GM23338 (cell line): Measurements from ENCODE around the gene MEAK7. TPM values are rescaled to one million over a fixed set of nuclear protein-coding genes. Genes with fewer than 3 reads are reported as not detected.

Source experiments
- ATAC-seq: fragments of 200-7000 bp; cut with Tn5 transposase; 3 replicates; pipeline ENCODE4 v1.9.1; 2020
- DNase-seq: peaks from one replicate; pipeline ENCODE4 v3.0.0-alpha.2; 2015; ENCODE audit warnings: low spot score
- H2AFZ ChIP-seq: fragments of 200-600 bp; sonication (generic); 2 replicates; pipeline ENCODE4 v1.8.0; 2016; ENCODE audit warnings: antibody characterized with exemption, mild to moderate bottlenecking, moderate library complexity
- H3F3A ChIP-seq: fragments of 200-600 bp; sonication (generic); replicated peaks from 2 replicates; pipeline ENCODE4 v1.8.0; 2017; ENCODE audit warnings: antibody characterized with exemption, mixed run types, low read depth
- H3K27ac ChIP-seq: fragments of 200-600 bp; sonication (generic); 2 replicates; pipeline ENCODE4 v1.6.1; 2016; ENCODE audit warnings: low read depth
- H3K27me3 ChIP-seq: fragments of 200-600 bp; sonication (generic); 2 replicates; pipeline ENCODE4 v1.8.0; 2016; ENCODE audit warnings: mild to moderate bottlenecking, mixed run types, moderate library complexity; ENCODE audit not compliant: insufficient read depth
- H3K36me3 ChIP-seq: fragments of 200-600 bp; sonication (generic); 2 replicates; pipeline ENCODE4 v1.8.0; 2016; ENCODE audit warnings: mild to moderate bottlenecking; ENCODE audit not compliant: insufficient read depth
- H3K4me1 ChIP-seq: fragments of 200-600 bp; sonication (generic); 2 replicates; pipeline ENCODE4 v1.8.0; 2016; ENCODE audit warnings: mild to moderate bottlenecking, moderate library complexity; ENCODE audit not compliant: insufficient read depth
- H3K4me2 ChIP-seq: fragments of 200-600 bp; sonication (generic); 2 replicates; pipeline ENCODE4 v1.7.1; 2017; ENCODE audit warnings: mixed run types
- H3K4me3 ChIP-seq: fragments of 200-600 bp; sonication (generic); 2 replicates; pipeline ENCODE4 v1.6.1; 2016; ENCODE audit warnings: mixed run types
- H3K79me2 ChIP-seq: fragments of 200-600 bp; sonication (generic); replicated peaks from 2 replicates; pipeline ENCODE4 v1.8.0; 2017; ENCODE audit warnings: mild to moderate bottlenecking; ENCODE audit not compliant: insufficient read depth
- H3K9me2 ChIP-seq: fragments of 200-600 bp; sonication (generic); 2 replicates; pipeline ENCODE4 v1.8.0; 2017; ENCODE audit not compliant: insufficient read depth
- H4K20me1 ChIP-seq: fragments of 200-600 bp; sonication (generic); replicated peaks from 2 replicates; pipeline ENCODE4 v1.8.0; 2017; ENCODE audit warnings: mild to moderate bottlenecking; ENCODE audit not compliant: insufficient read depth
- H3K27ac Mint-ChIP-seq: 2 replicates; pipeline ENCODE4 v1.8.0; 2020; ENCODE audit warnings: inconsistent platforms, mild to moderate bottlenecking, moderate library complexity, mixed read lengths
- H3K27me3 Mint-ChIP-seq: 3 replicates; pipeline ENCODE4 v1.8.0; 2022; ENCODE audit warnings: low read depth, mild to moderate bottlenecking, moderate library complexity, mixed read lengths, inconsistent platforms; ENCODE audit not compliant: insufficient read depth, poor library complexity
- H3K36me3 Mint-ChIP-seq: 3 replicates; pipeline ENCODE4 v1.8.0; 2021; ENCODE audit warnings: low read depth, mild to moderate bottlenecking, inconsistent platforms, moderate library complexity, mixed read lengths
- H3K4me1 Mint-ChIP-seq: 3 replicates; pipeline ENCODE4 v1.8.0; 2020; ENCODE audit warnings: mild to moderate bottlenecking, inconsistent platforms, mixed read lengths
- H3K4me3 Mint-ChIP-seq: 3 replicates; pipeline ENCODE4 v1.8.0; 2021; ENCODE audit warnings: moderate library complexity, mild to moderate bottlenecking, inconsistent platforms, mixed read lengths
- H3K9me3 Mint-ChIP-seq: 3 replicates; pipeline ENCODE4 v1.8.0; 2020; ENCODE audit warnings: moderate library complexity, mild to moderate bottlenecking, inconsistent platforms, mixed read lengths
- CREB1 ChIP-seq: fragments of 250-450 bp; sonication (Bioruptor Pico); IDR thresholded peaks from 2 replicates; pipeline ENCODE4 v1.5.0; 2020; ENCODE audit warnings: low read depth, mild to moderate bottlenecking, moderate library complexity
- EZH2 ChIP-seq: fragments of 200-600 bp; sonication (generic); IDR thresholded peaks from one replicate; pipeline ENCODE4 v1.8.0; 2017; ENCODE audit warnings: antibody characterized with exemption, mild to moderate bottlenecking, low read depth; ENCODE audit not compliant: unreplicated experiment
- EZH2phosphoT487 ChIP-seq: fragments of 200-600 bp; sonication (generic); IDR thresholded peaks from one replicate; pipeline ENCODE4 v1.8.1; 2018; ENCODE audit warnings: antibody characterized with exemption; ENCODE audit not compliant: unreplicated experiment
- JUNB ChIP-seq: IDR thresholded peaks from one replicate; pipeline ENCODE4 v1.6.1; 2016; ENCODE audit warnings: antibody characterized with exemption; ENCODE audit not compliant: unreplicated experiment
- NANOG ChIP-seq: IDR thresholded peaks from 2 replicates; pipeline ENCODE4 v1.6.1; 2016; ENCODE audit warnings: antibody characterized with exemption, borderline replicate concordance
- POLR2AphosphoS5 ChIP-seq: IDR thresholded peaks from 2 replicates; pipeline ENCODE4 v1.6.1; 2016; ENCODE audit warnings: antibody characterized with exemption, low read depth
- STAT1 ChIP-seq: IDR thresholded peaks from one replicate; pipeline ENCODE4 v1.6.1; 2016; ENCODE audit warnings: antibody characterized with exemption; ENCODE audit not compliant: unreplicated experiment
- ZNF114 ChIP-seq: fragments of 250-450 bp; sonication (Bioruptor Pico); IDR thresholded peaks from 2 replicates; pipeline ENCODE4 v1.5.0; 2020; ENCODE audit warnings: mild to moderate bottlenecking, moderate library complexity
- ZNF331 ChIP-seq: fragments of 250-450 bp; sonication (Bioruptor Pico); IDR thresholded peaks from 2 replicates; pipeline ENCODE4 v1.5.0; 2020; ENCODE audit warnings: low read depth, mild to moderate bottlenecking, moderate library complexity
- polyA plus RNA-seq: library from polyadenylated mRNA; unstranded; fragments of >200 nt; fragmentation: Nextera tagmentation; extraction: Ambion mirVana; gene quantifications from 2 replicates; pipeline ENCODE4 v1.2.1, GENCODE V29; 2016
- total RNA-seq: library from RNA; depleted of rRNA; stranded (reverse); fragments of >200 nt; shearing (Covaris generic); gene quantifications from 2 replicates; pipeline ENCODE4 v1.2.3, GENCODE V29; 2014
- TF ChIP-seq, protein P1 (sequence below): IDR thresholded peaks from 2 replicates; pipeline ENCODE4 v1.6.1; 2016; ENCODE audit warnings: antibody characterized with exemption
- TF ChIP-seq, protein P2 (sequence below), 2 experiments: fragments of 200-600 bp in 1 of 2; sonication (generic) in 1 of 2; conservative IDR thresholded peaks; 2 replicates each; pipeline versions ENCODE4 v1.5.1 to v1.6.1; 2016 to 2017; ENCODE audit warnings: antibody characterized with exemption in 2 of 2, low read depth in 2 of 2, mild to moderate bottlenecking in 2 of 2, moderate library complexity in 1 of 2
- TF ChIP-seq, protein P3 (sequence below): IDR thresholded peaks from one replicate; pipeline ENCODE4 v1.6.1; 2018; ENCODE audit warnings: antibody characterized with exemption; ENCODE audit not compliant: unreplicated experiment
- TF ChIP-seq, protein P4 (sequence below): fragments of 250-450 bp; sonication (Bioruptor Pico); IDR thresholded peaks from 2 replicates; pipeline ENCODE4 v1.5.0; 2020; ENCODE audit warnings: mild to moderate bottlenecking, moderate library complexity

The MEAK7 gene
- total and polyA plus RNA-seq, 2 experiments from 2014 or later, result 7.5 to 17.2 TPM

DNA sequence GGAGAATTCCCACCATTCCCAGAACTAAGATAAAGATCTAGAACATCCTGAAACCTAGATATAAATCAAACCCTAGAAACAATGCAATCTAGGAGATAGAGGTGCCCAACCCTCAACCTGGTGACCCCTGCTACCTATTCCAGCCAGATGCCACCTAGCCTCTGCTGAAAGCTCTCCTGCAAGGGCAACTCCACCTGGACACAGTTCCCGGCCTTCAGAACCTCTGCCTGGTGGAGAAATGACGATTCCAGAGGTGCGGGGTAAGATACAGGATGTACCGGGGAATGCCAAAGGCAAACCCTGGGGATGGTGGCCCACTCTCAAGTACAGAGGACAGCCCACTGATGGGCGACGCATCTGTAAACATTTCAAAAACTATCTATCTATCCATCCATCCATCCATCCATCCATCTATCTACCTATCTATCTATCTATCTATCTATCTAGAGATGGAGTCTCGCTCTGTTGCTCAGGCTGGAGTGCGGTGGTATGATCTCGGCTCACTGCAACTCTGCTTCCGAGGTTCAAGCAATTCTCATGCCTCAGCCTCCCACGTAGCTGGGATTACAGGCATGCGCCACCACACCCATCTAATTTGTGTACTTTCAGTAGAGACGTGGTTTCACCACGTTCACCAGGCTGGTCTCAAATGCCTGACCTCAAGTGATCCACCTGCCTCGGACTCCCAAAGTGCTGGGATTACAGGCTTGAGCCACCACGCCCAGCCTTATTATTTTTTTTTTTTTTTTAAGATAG is 19.0 kb downstream of the MEAK7 start:
- H3K27ac ChIP-seq, result no peak overlapping the region
- TF ChIP-seq ZNF331 (CRISPR knock-in tag) (no peak), NANOG (no peak), EZH2 (no peak), ZNF114 (no peak), POLR2AphosphoS5 (no peak), STAT1 (no peak), JUNB (no peak), EZH2phosphoT487 (no peak), CREB1 (CRISPR knock-in tag) (no peak)
- TF ChIP-seq, protein P1, sequence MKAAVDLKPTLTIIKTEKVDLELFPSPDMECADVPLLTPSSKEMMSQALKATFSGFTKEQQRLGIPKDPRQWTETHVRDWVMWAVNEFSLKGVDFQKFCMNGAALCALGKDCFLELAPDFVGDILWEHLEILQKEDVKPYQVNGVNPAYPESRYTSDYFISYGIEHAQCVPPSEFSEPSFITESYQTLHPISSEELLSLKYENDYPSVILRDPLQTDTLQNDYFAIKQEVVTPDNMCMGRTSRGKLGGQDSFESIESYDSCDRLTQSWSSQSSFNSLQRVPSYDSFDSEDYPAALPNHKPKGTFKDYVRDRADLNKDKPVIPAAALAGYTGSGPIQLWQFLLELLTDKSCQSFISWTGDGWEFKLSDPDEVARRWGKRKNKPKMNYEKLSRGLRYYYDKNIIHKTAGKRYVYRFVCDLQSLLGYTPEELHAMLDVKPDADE, result no peak
- TF ChIP-seq, protein P2, sequence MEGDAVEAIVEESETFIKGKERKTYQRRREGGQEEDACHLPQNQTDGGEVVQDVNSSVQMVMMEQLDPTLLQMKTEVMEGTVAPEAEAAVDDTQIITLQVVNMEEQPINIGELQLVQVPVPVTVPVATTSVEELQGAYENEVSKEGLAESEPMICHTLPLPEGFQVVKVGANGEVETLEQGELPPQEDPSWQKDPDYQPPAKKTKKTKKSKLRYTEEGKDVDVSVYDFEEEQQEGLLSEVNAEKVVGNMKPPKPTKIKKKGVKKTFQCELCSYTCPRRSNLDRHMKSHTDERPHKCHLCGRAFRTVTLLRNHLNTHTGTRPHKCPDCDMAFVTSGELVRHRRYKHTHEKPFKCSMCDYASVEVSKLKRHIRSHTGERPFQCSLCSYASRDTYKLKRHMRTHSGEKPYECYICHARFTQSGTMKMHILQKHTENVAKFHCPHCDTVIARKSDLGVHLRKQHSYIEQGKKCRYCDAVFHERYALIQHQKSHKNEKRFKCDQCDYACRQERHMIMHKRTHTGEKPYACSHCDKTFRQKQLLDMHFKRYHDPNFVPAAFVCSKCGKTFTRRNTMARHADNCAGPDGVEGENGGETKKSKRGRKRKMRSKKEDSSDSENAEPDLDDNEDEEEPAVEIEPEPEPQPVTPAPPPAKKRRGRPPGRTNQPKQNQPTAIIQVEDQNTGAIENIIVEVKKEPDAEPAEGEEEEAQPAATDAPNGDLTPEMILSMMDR (conservative IDR thresholded peaks at IDR 0.05; ENCODE audit: low read depth in 2 of 2), result no peak
- TF ChIP-seq, protein P3, sequence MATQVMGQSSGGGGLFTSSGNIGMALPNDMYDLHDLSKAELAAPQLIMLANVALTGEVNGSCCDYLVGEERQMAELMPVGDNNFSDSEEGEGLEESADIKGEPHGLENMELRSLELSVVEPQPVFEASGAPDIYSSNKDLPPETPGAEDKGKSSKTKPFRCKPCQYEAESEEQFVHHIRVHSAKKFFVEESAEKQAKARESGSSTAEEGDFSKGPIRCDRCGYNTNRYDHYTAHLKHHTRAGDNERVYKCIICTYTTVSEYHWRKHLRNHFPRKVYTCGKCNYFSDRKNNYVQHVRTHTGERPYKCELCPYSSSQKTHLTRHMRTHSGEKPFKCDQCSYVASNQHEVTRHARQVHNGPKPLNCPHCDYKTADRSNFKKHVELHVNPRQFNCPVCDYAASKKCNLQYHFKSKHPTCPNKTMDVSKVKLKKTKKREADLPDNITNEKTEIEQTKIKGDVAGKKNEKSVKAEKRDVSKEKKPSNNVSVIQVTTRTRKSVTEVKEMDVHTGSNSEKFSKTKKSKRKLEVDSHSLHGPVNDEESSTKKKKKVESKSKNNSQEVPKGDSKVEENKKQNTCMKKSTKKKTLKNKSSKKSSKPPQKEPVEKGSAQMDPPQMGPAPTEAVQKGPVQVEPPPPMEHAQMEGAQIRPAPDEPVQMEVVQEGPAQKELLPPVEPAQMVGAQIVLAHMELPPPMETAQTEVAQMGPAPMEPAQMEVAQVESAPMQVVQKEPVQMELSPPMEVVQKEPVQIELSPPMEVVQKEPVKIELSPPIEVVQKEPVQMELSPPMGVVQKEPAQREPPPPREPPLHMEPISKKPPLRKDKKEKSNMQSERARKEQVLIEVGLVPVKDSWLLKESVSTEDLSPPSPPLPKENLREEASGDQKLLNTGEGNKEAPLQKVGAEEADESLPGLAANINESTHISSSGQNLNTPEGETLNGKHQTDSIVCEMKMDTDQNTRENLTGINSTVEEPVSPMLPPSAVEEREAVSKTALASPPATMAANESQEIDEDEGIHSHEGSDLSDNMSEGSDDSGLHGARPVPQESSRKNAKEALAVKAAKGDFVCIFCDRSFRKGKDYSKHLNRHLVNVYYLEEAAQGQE, result no peak
- TF ChIP-seq, protein P4, sequence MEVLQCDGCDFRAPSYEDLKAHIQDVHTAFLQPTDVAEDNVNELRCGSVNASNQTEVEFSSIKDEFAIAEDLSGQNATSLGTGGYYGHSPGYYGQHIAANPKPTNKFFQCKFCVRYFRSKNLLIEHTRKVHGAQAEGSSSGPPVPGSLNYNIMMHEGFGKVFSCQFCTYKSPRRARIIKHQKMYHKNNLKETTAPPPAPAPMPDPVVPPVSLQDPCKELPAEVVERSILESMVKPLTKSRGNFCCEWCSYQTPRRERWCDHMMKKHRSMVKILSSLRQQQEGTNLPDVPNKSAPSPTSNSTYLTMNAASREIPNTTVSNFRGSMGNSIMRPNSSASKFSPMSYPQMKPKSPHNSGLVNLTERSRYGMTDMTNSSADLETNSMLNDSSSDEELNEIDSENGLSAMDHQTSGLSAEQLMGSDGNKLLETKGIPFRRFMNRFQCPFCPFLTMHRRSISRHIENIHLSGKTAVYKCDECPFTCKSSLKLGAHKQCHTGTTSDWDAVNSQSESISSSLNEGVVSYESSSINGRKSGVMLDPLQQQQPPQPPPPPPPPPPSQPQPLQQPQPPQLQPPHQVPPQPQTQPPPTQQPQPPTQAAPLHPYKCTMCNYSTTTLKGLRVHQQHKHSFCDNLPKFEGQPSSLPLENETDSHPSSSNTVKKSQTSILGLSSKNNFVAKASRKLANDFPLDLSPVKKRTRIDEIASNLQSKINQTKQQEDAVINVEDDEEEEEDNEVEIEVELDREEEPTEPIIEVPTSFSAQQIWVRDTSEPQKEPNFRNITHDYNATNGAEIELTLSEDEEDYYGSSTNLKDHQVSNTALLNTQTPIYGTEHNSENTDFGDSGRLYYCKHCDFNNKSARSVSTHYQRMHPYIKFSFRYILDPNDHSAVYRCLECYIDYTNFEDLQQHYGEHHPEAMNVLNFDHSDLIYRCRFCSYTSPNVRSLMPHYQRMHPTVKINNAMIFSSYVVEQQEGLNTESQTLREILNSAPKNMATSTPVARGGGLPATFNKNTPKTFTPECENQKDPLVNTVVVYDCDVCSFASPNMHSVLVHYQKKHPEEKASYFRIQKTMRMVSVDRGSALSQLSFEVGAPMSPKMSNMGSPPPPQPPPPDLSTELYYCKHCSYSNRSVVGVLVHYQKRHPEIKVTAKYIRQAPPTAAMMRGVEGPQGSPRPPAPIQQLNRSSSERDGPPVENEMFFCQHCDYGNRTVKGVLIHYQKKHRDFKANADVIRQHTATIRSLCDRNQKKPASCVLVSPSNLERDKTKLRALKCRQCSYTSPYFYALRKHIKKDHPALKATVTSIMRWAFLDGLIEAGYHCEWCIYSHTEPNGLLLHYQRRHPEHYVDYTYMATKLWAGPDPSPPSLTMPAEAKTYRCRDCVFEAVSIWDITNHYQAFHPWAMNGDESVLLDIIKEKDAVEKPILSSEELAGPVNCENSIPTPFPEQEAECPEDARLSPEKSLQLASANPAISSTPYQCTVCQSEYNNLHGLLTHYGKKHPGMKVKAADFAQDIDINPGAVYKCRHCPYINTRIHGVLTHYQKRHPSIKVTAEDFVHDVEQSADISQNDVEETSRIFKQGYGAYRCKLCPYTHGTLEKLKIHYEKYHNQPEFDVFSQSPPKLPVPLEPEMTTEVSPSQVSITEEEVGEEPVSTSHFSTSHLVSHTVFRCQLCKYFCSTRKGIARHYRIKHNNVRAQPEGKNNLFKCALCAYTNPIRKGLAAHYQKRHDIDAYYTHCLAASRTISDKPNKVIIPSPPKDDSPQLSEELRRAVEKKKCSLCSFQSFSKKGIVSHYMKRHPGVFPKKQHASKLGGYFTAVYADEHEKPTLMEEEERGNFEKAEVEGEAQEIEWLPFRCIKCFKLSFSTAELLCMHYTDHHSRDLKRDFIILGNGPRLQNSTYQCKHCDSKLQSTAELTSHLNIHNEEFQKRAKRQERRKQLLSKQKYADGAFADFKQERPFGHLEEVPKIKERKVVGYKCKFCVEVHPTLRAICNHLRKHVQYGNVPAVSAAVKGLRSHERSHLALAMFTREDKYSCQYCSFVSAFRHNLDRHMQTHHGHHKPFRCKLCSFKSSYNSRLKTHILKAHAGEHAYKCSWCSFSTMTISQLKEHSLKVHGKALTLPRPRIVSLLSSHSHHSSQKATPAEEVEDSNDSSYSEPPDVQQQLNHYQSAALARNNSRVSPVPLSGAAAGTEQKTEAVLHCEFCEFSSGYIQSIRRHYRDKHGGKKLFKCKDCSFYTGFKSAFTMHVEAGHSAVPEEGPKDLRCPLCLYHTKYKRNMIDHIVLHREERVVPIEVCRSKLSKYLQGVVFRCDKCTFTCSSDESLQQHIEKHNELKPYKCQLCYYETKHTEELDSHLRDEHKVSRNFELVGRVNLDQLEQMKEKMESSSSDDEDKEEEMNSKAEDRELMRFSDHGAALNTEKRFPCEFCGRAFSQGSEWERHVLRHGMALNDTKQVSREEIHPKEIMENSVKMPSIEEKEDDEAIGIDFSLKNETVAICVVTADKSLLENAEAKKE (CRISPR knock-in tag), result no peak
- H3K9me2 ChIP-seq, result no peaks in the 10 kb centered on the region
- no peaks in the 10 kb centered on the region for H3K79me2 ChIP-seq
- no peaks in the 10 kb centered on the region for H3K4me1 ChIP-seq
- H3K4me3 ChIP-seq, result no peak overlapping the region
- no peak overlapping the region for H2AFZ ChIP-seq
- Mint-ChIP-seq H3K27ac (no peak overlapping the region), H3K27me3 (peaks cover 7% of the 10 kb centered on the region), H3K4me3 (no peak overlapping the region), H3K4me1 (no peaks in the 10 kb centered on the region), H3K36me3 (peaks cover 15% of the 10 kb centered on the region), H3K9me3 (no peaks in the 10 kb centered on the region)
- H4K20me1 ChIP-seq, result no peaks in the 10 kb centered on the region; the same call in 1 of the 2 replicates
- no peaks in the 10 kb centered on the region for H3K36me3 ChIP-seq
- ATAC-seq, result no peak
- DNase-seq, result no peak
- no peaks in the 10 kb centered on the region for H3K27me3 ChIP-seq
- no peaks in the 10 kb centered on the region for H3F3A ChIP-seq
- no peak overlapping the region for H3K4me2 ChIP-seq
